Measurements from ENCODE around the gene CASTOR2.
"Not testable (repeated sequence)": the region's sequence is repeated elsewhere in the genome, so short reads cannot be mapped to it uniquely, and the experiment has no call there.

The CASTOR2 gene

GRCh38 chr7:74964511-74965119 lies at the start of gene CASTOR2:
TSS of gene CASTOR2 (plus strand) at chr7:74964705. CDS start at chr7:74964986, 281 bp downstream.
- not testable (repeated sequence) for H3K9me3 ChIP-seq (ENCODE audit: low read length); H3K27me3 ChIP-seq (ENCODE audit: control insufficient read depth in 1 of 2, insufficient read depth in 2 of 2, low read length in 2 of 2); H3K4me1 ChIP-seq (ENCODE audit: insufficient read depth, low read length); H3K27ac ChIP-seq (ENCODE audit: low read depth, low read length); H3K36me3 ChIP-seq (ENCODE audit: insufficient read depth, low read length); H3K9ac ChIP-seq (ENCODE audit: low read length); H3K4me3 ChIP-seq (ENCODE audit: low read depth in 1 of 2, low read length in 2 of 2)

GRCh38 chr7:74922321-74922890 lies 42.1 kb upstream of the CASTOR2 start:
- H3K27me3 ChIP-seq (ENCODE audit: control insufficient read depth in 1 of 2, insufficient read depth in 2 of 2, low read length in 2 of 2); H3K27ac ChIP-seq (ENCODE audit: low read depth, low read length); H3K36me3 ChIP-seq (ENCODE audit: insufficient read depth, low read length); H3K4me3 ChIP-seq (ENCODE audit: low read depth in 1 of 2, low read length in 2 of 2); H3K4me1 ChIP-seq (ENCODE audit: insufficient read depth, low read length); H3K9me3 ChIP-seq (ENCODE audit: low read length); H3K9ac ChIP-seq (ENCODE audit: low read length): not testable (repeated sequence)

- not testable (repeated sequence) for H3K9me3 ChIP-seq (ENCODE audit: low read length); H3K4me1 ChIP-seq (ENCODE audit: insufficient read depth, low read length); H3K9ac ChIP-seq (ENCODE audit: low read length); H3K27ac ChIP-seq (ENCODE audit: low read depth, low read length); H3K4me3 ChIP-seq (ENCODE audit: low read depth in 1 of 2, low read length in 2 of 2); H3K27me3 ChIP-seq (ENCODE audit: control insufficient read depth in 1 of 2, insufficient read depth in 2 of 2, low read length in 2 of 2); H3K36me3 ChIP-seq (ENCODE audit: insufficient read depth, low read length)
Measured at GRCh38 chr7:74923644-74924043, 40.9 kb upstream of the CASTOR2 start.

- H3K4me1 ChIP-seq (ENCODE audit: insufficient read depth, low read length); H3K9ac ChIP-seq (ENCODE audit: low read length); H3K27me3 ChIP-seq (ENCODE audit: control insufficient read depth in 1 of 2, insufficient read depth in 2 of 2, low read length in 2 of 2); H3K36me3 ChIP-seq (ENCODE audit: insufficient read depth, low read length); H3K9me3 ChIP-seq (ENCODE audit: low read length); H3K4me3 ChIP-seq (ENCODE audit: low read depth in 1 of 2, low read length in 2 of 2); H3K27ac ChIP-seq (ENCODE audit: low read depth, low read length): not testable (repeated sequence)
Measured at GRCh38 chr7:74926968-74927367, 37.5 kb upstream of the CASTOR2 start.

GRCh38 chr7:74931563-74932328 lies 32.8 kb upstream of the CASTOR2 start:
- not testable (repeated sequence) for H3K4me3 ChIP-seq (ENCODE audit: low read depth in 1 of 2, low read length in 2 of 2); H3K4me1 ChIP-seq (ENCODE audit: insufficient read depth, low read length); H3K9me3 ChIP-seq (ENCODE audit: low read length); H3K36me3 ChIP-seq (ENCODE audit: insufficient read depth, low read length); H3K9ac ChIP-seq (ENCODE audit: low read length); H3K27ac ChIP-seq (ENCODE audit: low read depth, low read length); H3K27me3 ChIP-seq (ENCODE audit: control insufficient read depth in 1 of 2, insufficient read depth in 2 of 2, low read length in 2 of 2)

GRCh38 chr7:74939429-74939828 lies 25.1 kb upstream of the CASTOR2 start:
- H3K36me3 ChIP-seq (ENCODE audit: insufficient read depth, low read length); H3K9me3 ChIP-seq (ENCODE audit: low read length); H3K27ac ChIP-seq (ENCODE audit: low read depth, low read length); H3K4me1 ChIP-seq (ENCODE audit: insufficient read depth, low read length); H3K4me3 ChIP-seq (ENCODE audit: low read depth in 1 of 2, low read length in 2 of 2); H3K27me3 ChIP-seq (ENCODE audit: control insufficient read depth in 1 of 2, insufficient read depth in 2 of 2, low read length in 2 of 2); H3K9ac ChIP-seq (ENCODE audit: low read length): not testable (repeated sequence)

GRCh38 chr7:74941302-74942069 lies 23.0 kb upstream of the CASTOR2 start:
- H3K36me3 ChIP-seq (ENCODE audit: insufficient read depth, low read length); H3K4me3 ChIP-seq (ENCODE audit: low read depth in 1 of 2, low read length in 2 of 2); H3K27ac ChIP-seq (ENCODE audit: low read depth, low read length); H3K27me3 ChIP-seq (ENCODE audit: control insufficient read depth in 1 of 2, insufficient read depth in 2 of 2, low read length in 2 of 2); H3K4me1 ChIP-seq (ENCODE audit: insufficient read depth, low read length); H3K9ac ChIP-seq (ENCODE audit: low read length); H3K9me3 ChIP-seq (ENCODE audit: low read length): not testable (repeated sequence)

- not testable (repeated sequence) for H3K4me1 ChIP-seq (ENCODE audit: insufficient read depth, low read length); H3K9ac ChIP-seq (ENCODE audit: low read length); H3K4me3 ChIP-seq (ENCODE audit: low read depth in 1 of 2, low read length in 2 of 2); H3K9me3 ChIP-seq (ENCODE audit: low read length); H3K36me3 ChIP-seq (ENCODE audit: insufficient read depth, low read length); H3K27ac ChIP-seq (ENCODE audit: low read depth, low read length); H3K27me3 ChIP-seq (ENCODE audit: control insufficient read depth in 1 of 2, insufficient read depth in 2 of 2, low read length in 2 of 2)
Measured at GRCh38 chr7:74943923-74944322, 20.6 kb upstream of the CASTOR2 start.

- not testable (repeated sequence) for H3K9me3 ChIP-seq (ENCODE audit: low read length); H3K4me1 ChIP-seq (ENCODE audit: insufficient read depth, low read length); H3K36me3 ChIP-seq (ENCODE audit: insufficient read depth, low read length); H3K27me3 ChIP-seq (ENCODE audit: control insufficient read depth in 1 of 2, insufficient read depth in 2 of 2, low read length in 2 of 2); H3K4me3 ChIP-seq (ENCODE audit: low read depth in 1 of 2, low read length in 2 of 2); H3K27ac ChIP-seq (ENCODE audit: low read depth, low read length); H3K9ac ChIP-seq (ENCODE audit: low read length)
Measured at GRCh38 chr7:74947741-74948140, 16.8 kb upstream of the CASTOR2 start.

- H3K4me1 ChIP-seq (ENCODE audit: insufficient read depth, low read length): not testable (repeated sequence)
Measured at GRCh38 chr7:74953774-74954173, 10.7 kb upstream of the CASTOR2 start.

GRCh38 chr7:74958328-74958727 lies 6.2 kb upstream of the CASTOR2 start:
- H3K4me1 ChIP-seq (ENCODE audit: insufficient read depth, low read length); H3K27ac ChIP-seq (ENCODE audit: low read depth, low read length); H3K27me3 ChIP-seq (ENCODE audit: control insufficient read depth in 1 of 2, insufficient read depth in 2 of 2, low read length in 2 of 2); H3K9ac ChIP-seq (ENCODE audit: low read length); H3K4me3 ChIP-seq (ENCODE audit: low read depth in 1 of 2, low read length in 2 of 2); H3K36me3 ChIP-seq (ENCODE audit: insufficient read depth, low read length); H3K9me3 ChIP-seq (ENCODE audit: low read length): not testable (repeated sequence)

More at GRCh38 chr7:74953774-74954173, 10.7 kb upstream of the CASTOR2 start:
- H3K4me3 ChIP-seq (ENCODE audit: low read depth in 1 of 2, low read length in 2 of 2); H3K36me3 ChIP-seq (ENCODE audit: insufficient read depth, low read length); H3K27ac ChIP-seq (ENCODE audit: low read depth, low read length); H3K27me3 ChIP-seq (ENCODE audit: control insufficient read depth in 1 of 2, insufficient read depth in 2 of 2, low read length in 2 of 2); H3K9me3 ChIP-seq (ENCODE audit: low read length); H3K9ac ChIP-seq (ENCODE audit: low read length): not testable (repeated sequence)
